ENCODE data around the gene SIRT5.
A peak's percentile ranks its signal among the peaks of the same experiment; 100 is the strongest.

Gene SIRT5

GRCh38 chr6:13528777-13529343 lies 45.5 kb upstream of the SIRT5 start:
- TF ChIP-seq CTCF (IDR thresholded peaks at IDR 0.05; ENCODE audit: extremely low read depth, missing control alignments) = no peak
- DNase-seq (ENCODE audit: low spot score) = no peak

GRCh38 chr6:13531956-13532355 lies 42.4 kb upstream of the SIRT5 start:
- no peak for TF ChIP-seq CTCF (IDR thresholded peaks at IDR 0.05; ENCODE audit: extremely low read depth, missing control alignments)
- DNase-seq (ENCODE audit: low spot score) = no peak

GRCh38 chr6:13534536-13534935 lies 39.9 kb upstream of the SIRT5 start:
- no peak for DNase-seq (ENCODE audit: low spot score)
- TF ChIP-seq CTCF (IDR thresholded peaks at IDR 0.05; ENCODE audit: extremely low read depth, missing control alignments) = no peak

GRCh38 chr6:13535306-13535705 lies 39.1 kb upstream of the SIRT5 start:
- no peak for DNase-seq (ENCODE audit: low spot score)
- no peak for TF ChIP-seq CTCF (IDR thresholded peaks at IDR 0.05; ENCODE audit: extremely low read depth, missing control alignments)

- no peak for TF ChIP-seq CTCF (IDR thresholded peaks at IDR 0.05; ENCODE audit: extremely low read depth, missing control alignments)
- DNase-seq (ENCODE audit: low spot score) = no peak
These were observed 37.4 kb upstream of the SIRT5 start for GRCh38 chr6:13536796-13537526.

GRCh38 chr6:13537527-13537897 lies 36.9 kb upstream of the SIRT5 start:
- no peak for DNase-seq (ENCODE audit: low spot score)
- TF ChIP-seq CTCF (IDR thresholded peaks at IDR 0.05; ENCODE audit: extremely low read depth, missing control alignments) = no peak

GRCh38 chr6:13538084-13538483 lies 36.3 kb upstream of the SIRT5 start:
- DNase-seq (ENCODE audit: low spot score) = peak; percentile 73

More at GRCh38 chr6:13538084-13538483, 36.3 kb upstream of the SIRT5 start:
- no peak for TF ChIP-seq CTCF (IDR thresholded peaks at IDR 0.05; ENCODE audit: extremely low read depth, missing control alignments)

Measured in GM20000 (cell line).